ENCODE data around the gene GPR78.

GRCh38 chr4:8589336-8589735 lies 9.1 kb downstream of the GPR78 start:
- TF ChIP-seq ARNT (IDR thresholded peaks at IDR 0.05) (no peak), FOXA1 (IDR thresholded peaks at IDR 0.05) (no peak), PKNOX1 (IDR thresholded peaks at IDR 0.05) (no peak), ELF4 (IDR thresholded peaks at IDR 0.05) (no peak), BHLHE40 (IDR thresholded peaks at IDR 0.05; ENCODE audit: borderline replicate concordance) (no peak), SP1 (IDR thresholded peaks at IDR 0.05) (no peak), NFRKB (IDR thresholded peaks at IDR 0.05) (no peak), FOXM1 (IDR thresholded peaks at IDR 0.05; ENCODE audit: borderline replicate concordance) (no peak), HDGF (IDR thresholded peaks at IDR 0.05; ENCODE audit: borderline replicate concordance) (no peak), TARDBP (IDR thresholded peaks at IDR 0.05) (no peak), CTBP1 (IDR thresholded peaks at IDR 0.05; ENCODE audit: borderline replicate concordance) (no peak), SUZ12 (IDR thresholded peaks at IDR 0.05) (no peak)
